H1 (cell line): ENCODE data around the gene IGLON5. TPM values are rescaled to one million over a fixed set of nuclear protein-coding genes. Genes with fewer than 3 reads are reported as not detected.

ENCODE experiments used
- BRCA1 ChIP-seq: IDR thresholded peaks from 2 replicates; pipeline ENCODE4 v1.6.1; 2012; ENCODE audit warnings: low read depth, low read length, improper control_type of control experiment
- CEBPB ChIP-seq: IDR thresholded peaks from 2 replicates; pipeline ENCODE4 v1.6.1; 2012; ENCODE audit warnings: low read depth, low read length
- NRF1 ChIP-seq: IDR thresholded peaks from 2 replicates; pipeline ENCODE4 v1.6.1; 2011; ENCODE audit warnings: mild to moderate bottlenecking, low read depth, low read length, improper control_type of control experiment
- SAP30 ChIP-seq: fragments of 300-600 bp; sonication (generic); IDR thresholded peaks from 2 replicates; pipeline ENCODE4 v1.7.1; 2012; ENCODE audit warnings: low read length, moderate library complexity, mild to moderate bottlenecking, inconsistent platforms; ENCODE audit not compliant: insufficient read depth, insufficient replicate concordance
- TCF12 ChIP-seq: IDR thresholded peaks from 2 replicates; pipeline ENCODE4 v1.6.1; 2011; ENCODE audit warnings: low read depth, mild to moderate bottlenecking, low read length
- YY1 ChIP-seq: IDR thresholded peaks from 2 replicates; pipeline ENCODE4 v1.6.1; 2011; ENCODE audit warnings: low read depth, mild to moderate bottlenecking, low read length
- polyA plus RNA-seq, 7 experiments: library from polyadenylated mRNA; depleted of rRNA in 3 of 7; stranded (reverse) in 5 of 7; unstranded in 2 of 7; fragments of >200 nt in 5 of 7; fragments of 200-250 nt in 2 of 7; gene quantifications; 1 replicate in 5 of 7; 2 replicates in 1 of 7; 4 replicates in 1 of 7; pipeline versions ENCODE4 v1.2.1 to v1.2.3, GENCODE V29; 2011 to 2013; ENCODE audit warnings: missing spikeins in 2 of 7, mixed read lengths in 2 of 7
- total RNA-seq: library from RNA; stranded (reverse); fragmentation: NEBNext Ultra II Directional; extraction: Animal tissue kit (Norgen Biotek cat#: 25700); gene quantifications from 2 replicates; pipeline ENCODE4 v1.2.1, GENCODE V29; 2021
- TF ChIP-seq, protein P1 (sequence below): fragments of 300-600 bp; sonication (generic); IDR thresholded peaks from 2 replicates; pipeline ENCODE4 v1.7.1; 2012; ENCODE audit warnings: low read length, moderate library complexity, mild to moderate bottlenecking, inconsistent platforms; ENCODE audit not compliant: insufficient replicate concordance
- TF ChIP-seq, protein P2 (sequence below): IDR thresholded peaks from 2 replicates; pipeline ENCODE4 v1.6.1; 2012; ENCODE audit warnings: inconsistent platforms

IGLON5 gene
- total and polyA plus RNA-seq, 2 of the 8 experiments (the other 6 are each of a cell fraction or from before 2014, with no cell fraction given) = 31.8 to 34.6 TPM

GRCh38 chr19:51354103-51354741 is 42.8 kb downstream of the IGLON5 start (continued):
- no peak for TF ChIP-seq SAP30
- TF ChIP-seq NRF1 = no peak
- TF ChIP-seq TCF12 = no peak
- no peak for TF ChIP-seq YY1
- TF ChIP-seq CEBPB = no peak
- TF ChIP-seq, protein P1, sequence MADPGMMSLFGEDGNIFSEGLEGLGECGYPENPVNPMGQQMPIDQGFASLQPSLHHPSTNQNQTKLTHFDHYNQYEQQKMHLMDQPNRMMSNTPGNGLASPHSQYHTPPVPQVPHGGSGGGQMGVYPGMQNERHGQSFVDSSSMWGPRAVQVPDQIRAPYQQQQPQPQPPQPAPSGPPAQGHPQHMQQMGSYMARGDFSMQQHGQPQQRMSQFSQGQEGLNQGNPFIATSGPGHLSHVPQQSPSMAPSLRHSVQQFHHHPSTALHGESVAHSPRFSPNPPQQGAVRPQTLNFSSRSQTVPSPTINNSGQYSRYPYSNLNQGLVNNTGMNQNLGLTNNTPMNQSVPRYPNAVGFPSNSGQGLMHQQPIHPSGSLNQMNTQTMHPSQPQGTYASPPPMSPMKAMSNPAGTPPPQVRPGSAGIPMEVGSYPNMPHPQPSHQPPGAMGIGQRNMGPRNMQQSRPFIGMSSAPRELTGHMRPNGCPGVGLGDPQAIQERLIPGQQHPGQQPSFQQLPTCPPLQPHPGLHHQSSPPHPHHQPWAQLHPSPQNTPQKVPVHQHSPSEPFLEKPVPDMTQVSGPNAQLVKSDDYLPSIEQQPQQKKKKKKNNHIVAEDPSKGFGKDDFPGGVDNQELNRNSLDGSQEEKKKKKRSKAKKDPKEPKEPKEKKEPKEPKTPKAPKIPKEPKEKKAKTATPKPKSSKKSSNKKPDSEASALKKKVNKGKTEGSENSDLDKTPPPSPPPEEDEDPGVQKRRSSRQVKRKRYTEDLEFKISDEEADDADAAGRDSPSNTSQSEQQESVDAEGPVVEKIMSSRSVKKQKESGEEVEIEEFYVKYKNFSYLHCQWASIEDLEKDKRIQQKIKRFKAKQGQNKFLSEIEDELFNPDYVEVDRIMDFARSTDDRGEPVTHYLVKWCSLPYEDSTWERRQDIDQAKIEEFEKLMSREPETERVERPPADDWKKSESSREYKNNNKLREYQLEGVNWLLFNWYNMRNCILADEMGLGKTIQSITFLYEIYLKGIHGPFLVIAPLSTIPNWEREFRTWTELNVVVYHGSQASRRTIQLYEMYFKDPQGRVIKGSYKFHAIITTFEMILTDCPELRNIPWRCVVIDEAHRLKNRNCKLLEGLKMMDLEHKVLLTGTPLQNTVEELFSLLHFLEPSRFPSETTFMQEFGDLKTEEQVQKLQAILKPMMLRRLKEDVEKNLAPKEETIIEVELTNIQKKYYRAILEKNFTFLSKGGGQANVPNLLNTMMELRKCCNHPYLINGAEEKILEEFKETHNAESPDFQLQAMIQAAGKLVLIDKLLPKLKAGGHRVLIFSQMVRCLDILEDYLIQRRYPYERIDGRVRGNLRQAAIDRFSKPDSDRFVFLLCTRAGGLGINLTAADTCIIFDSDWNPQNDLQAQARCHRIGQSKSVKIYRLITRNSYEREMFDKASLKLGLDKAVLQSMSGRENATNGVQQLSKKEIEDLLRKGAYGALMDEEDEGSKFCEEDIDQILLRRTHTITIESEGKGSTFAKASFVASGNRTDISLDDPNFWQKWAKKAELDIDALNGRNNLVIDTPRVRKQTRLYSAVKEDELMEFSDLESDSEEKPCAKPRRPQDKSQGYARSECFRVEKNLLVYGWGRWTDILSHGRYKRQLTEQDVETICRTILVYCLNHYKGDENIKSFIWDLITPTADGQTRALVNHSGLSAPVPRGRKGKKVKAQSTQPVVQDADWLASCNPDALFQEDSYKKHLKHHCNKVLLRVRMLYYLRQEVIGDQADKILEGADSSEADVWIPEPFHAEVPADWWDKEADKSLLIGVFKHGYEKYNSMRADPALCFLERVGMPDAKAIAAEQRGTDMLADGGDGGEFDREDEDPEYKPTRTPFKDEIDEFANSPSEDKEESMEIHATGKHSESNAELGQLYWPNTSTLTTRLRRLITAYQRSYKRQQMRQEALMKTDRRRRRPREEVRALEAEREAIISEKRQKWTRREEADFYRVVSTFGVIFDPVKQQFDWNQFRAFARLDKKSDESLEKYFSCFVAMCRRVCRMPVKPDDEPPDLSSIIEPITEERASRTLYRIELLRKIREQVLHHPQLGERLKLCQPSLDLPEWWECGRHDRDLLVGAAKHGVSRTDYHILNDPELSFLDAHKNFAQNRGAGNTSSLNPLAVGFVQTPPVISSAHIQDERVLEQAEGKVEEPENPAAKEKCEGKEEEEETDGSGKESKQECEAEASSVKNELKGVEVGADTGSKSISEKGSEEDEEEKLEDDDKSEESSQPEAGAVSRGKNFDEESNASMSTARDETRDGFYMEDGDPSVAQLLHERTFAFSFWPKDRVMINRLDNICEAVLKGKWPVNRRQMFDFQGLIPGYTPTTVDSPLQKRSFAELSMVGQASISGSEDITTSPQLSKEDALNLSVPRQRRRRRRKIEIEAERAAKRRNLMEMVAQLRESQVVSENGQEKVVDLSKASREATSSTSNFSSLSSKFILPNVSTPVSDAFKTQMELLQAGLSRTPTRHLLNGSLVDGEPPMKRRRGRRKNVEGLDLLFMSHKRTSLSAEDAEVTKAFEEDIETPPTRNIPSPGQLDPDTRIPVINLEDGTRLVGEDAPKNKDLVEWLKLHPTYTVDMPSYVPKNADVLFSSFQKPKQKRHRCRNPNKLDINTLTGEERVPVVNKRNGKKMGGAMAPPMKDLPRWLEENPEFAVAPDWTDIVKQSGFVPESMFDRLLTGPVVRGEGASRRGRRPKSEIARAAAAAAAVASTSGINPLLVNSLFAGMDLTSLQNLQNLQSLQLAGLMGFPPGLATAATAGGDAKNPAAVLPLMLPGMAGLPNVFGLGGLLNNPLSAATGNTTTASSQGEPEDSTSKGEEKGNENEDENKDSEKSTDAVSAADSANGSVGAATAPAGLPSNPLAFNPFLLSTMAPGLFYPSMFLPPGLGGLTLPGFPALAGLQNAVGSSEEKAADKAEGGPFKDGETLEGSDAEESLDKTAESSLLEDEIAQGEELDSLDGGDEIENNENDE = no peak
- TF ChIP-seq, protein P2, sequence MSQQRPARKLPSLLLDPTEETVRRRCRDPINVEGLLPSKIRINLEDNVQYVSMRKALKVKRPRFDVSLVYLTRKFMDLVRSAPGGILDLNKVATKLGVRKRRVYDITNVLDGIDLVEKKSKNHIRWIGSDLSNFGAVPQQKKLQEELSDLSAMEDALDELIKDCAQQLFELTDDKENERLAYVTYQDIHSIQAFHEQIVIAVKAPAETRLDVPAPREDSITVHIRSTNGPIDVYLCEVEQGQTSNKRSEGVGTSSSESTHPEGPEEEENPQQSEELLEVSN = no peak
- TF ChIP-seq BRCA1 = no peak
